ENCODE results near the gene ETS2.
A peak's percentile ranks its signal among the peaks of the same experiment; 100 is the strongest.
"Not testable (repeated sequence)": the region's sequence is repeated elsewhere in the genome, so short reads cannot be mapped to it uniquely, and the experiment has no call there.

The ETS2 gene

GRCh38 chr21:38818325-38818723, 12.6 kb downstream of the ETS2 start:
- no peak for DNase-seq (ENCODE audit: low spot score)

GRCh38 chr21:38819051-38819718, 13.5 kb downstream of the ETS2 start:
- DNase-seq (ENCODE audit: low spot score): no peak

DNA sequence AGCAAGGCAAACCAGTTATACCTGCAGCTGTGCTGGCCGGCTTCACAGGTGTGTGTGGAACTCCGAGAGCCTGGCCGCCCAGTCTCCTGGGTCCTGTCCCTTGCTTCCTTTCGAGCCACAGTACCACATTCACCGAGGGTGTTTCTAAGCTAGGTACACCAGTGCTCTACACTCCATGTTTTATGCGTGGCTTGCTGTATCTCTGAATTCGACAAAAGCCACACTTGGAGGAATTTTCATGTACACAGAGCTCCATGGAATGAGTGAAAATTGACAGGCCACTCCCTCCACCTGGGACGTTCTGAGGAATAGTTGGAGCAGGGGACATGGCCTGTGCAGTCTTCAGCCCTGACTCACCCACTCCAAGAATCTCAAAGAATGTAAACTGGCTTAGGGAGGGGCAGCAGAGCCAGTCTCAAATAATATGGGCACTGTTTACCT, 14.0 kb downstream of the ETS2 start:
- no peak for DNase-seq (ENCODE audit: low spot score)

DNA sequence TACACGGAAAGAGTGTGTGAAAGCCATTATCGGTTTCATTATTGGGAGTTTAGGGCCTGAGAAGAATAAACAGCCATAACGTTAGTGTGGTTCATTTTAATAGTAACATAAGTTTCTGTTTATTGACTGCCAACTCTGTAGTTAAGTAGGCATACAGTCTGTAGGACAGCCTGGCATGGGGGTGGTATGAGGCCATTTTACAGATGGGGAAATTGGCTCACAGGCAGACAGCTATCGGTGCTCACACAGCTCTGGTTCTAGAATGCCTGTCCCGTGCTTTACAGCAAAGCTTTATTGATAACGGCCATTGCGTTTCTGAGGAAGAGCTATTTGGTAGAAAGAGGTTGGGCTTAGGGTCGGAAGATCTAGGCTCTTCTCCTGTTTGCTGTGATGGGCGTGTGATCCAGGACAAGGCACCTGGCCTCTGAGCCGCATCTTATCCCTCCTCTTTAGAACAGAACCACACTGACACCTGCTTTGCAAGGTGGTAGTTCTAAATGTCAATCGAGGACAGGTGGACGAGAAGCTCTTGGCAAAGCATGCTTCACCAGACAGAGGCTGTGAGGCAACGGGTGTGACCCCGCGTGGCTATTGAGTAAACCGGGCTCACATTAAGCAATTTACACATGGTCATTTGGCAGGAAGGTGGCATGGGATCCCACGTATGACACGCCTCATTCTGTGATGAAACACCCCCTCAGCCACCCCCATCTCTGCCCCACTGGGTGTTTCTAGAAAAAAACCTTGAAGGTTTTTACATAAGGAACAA, 14.9 kb downstream of the ETS2 start:
- DNase-seq (ENCODE audit: low spot score): no peak

DNA sequence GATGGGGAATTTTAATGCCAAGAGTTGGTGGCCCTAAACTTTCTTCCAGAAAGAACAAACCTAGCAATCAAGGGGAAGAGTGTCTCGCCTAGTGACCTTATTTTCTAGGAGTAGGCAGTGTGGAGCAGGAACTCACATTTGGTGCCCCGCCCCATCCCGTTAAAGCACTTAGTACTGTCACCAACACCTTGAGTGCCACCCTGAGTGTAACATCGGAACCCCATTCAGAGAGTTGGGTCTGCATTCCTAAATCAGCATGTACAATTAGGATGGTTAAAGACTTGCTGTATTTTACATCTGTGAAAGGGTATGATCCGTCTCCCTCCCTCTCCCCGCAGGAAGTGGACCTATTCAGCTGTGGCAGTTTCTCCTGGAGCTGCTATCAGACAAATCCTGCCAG, 15.5 kb downstream of the ETS2 start:
- DNase-seq (ENCODE audit: low spot score): no peak

- DNase-seq (ENCODE audit: low spot score): no peak
Observed at GRCh38 chr21:38821959-38822682, 16.4 kb downstream of the ETS2 start.

- DNase-seq (ENCODE audit: low spot score): no peak
Observed at GRCh38 chr21:38822778-38823238, 17.1 kb downstream of the ETS2 start.

- no peak for DNase-seq (ENCODE audit: low spot score)
Observed at GRCh38 chr21:38823737-38824123, 18.0 kb downstream of the ETS2 start.

DNA sequence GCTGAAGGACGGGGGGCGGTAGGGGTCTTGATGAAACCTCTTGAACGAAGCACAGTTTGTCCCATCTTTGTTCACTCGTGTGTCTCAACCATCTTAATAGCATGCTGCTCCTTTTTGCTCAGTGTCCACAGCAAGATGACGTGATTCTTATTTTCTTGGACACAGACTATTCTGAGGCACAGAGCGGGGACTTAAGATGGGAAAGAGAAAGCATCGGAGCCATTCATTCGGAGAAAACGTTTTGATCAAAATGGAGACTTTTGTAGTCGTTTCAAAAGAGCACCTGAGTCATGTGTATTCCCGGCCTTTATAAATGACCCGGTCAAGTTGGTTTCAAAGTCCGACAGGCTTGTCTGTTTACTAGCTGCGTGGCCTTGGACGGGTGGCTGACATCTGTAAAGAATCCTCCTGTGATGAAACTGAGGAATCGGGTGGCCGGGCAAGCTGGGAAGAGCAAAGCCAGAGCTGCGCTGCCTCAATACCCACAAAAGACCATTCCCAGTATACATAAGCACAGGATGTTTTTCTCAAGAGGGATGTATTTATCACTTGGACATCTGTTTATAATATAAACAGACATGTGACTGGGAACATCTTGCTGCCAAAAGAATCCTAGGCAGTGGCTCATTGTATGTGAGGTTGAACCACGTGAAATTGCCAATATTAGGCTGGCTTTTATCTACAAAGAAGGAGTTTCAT, 18.5 kb downstream of the ETS2 start:
- DNase-seq (ENCODE audit: low spot score): no peak

- no peak for DNase-seq (ENCODE audit: low spot score)
Observed at GRCh38 chr21:38825269-38825668, 19.5 kb downstream of the ETS2 start.

GRCh38 chr21:38825921-38826320, 20.2 kb downstream of the ETS2 start:
- no peak for DNase-seq (ENCODE audit: low spot score)

GRCh38 chr21:38828111-38828510, 22.4 kb downstream of the ETS2 start:
- not testable (repeated sequence) for DNase-seq (ENCODE audit: low spot score)

GRCh38 chr21:38830671-38831525, 25.2 kb downstream of the ETS2 start:
- no peak for DNase-seq (ENCODE audit: low spot score)

GRCh38 chr21:38831526-38832467, 26.1 kb downstream of the ETS2 start:
- peak; percentile 57 for DNase-seq (ENCODE audit: low spot score)

- DNase-seq (ENCODE audit: low spot score): no peak
Observed at GRCh38 chr21:38832664-38833063, 26.9 kb downstream of the ETS2 start.

DNA sequence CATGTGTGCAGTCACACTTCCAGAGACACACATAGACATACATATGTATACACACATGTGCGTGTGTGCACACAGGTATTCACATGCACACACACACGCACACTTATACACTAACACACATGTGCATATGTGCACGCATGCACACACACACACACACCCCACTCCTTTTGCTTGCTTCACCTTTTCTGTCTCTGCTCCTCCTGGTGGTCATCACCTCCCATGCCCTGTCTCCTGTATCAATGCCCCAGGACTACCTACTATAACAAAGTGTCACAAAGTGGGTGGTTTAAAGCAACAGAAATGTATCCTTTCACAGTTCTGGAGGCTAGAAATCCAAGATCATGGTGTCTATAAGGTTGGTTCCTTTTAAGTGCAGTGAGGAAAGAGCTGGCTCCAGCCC, 27.4 kb downstream of the ETS2 start:
- no peak for DNase-seq (ENCODE audit: low spot score)

GRCh38 chr21:38834725-38835124, 29.0 kb downstream of the ETS2 start:
- no peak for DNase-seq (ENCODE audit: low spot score)

- DNase-seq (ENCODE audit: low spot score): no peak
Observed at GRCh38 chr21:38837806-38838461, 32.2 kb downstream of the ETS2 start.

DNA sequence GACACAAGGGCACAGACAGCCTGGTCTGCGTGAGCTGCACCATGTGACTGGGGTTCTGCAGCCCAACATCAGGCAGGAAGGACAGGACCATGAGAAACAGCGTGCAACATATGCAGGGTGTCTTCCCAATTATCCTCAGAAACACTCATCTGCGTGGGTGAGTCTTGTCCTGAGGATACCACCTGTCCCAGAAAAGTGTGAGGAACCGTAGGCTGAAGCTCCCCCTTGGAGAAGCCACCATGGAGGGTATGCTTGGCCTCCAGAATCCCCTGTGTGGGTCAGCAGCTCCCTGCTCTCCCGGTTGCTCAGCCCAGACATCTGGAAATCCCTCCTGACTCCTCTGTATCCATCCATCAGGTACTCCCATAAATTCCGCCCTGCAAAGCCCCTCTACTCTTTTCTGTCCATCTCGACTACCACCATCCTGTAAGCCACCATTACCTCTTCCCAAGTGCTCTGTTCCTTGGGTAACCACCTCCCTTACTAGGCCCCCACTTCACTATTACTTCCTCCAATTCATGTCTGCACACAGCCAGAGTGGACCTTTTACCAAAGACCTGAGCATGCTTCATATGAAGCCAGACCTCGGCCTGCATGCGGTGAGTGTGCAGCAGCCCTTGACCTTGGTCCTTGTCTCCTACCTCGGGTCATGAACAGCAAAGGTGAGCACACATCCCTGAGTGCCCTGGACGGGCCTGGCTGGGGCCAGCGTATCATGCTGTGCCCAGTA, 33.0 kb downstream of the ETS2 start:
- no peak for DNase-seq (ENCODE audit: low spot score)

Measured in CD4-positive, alpha-beta T cell treated with Interleukin-2 at 100 ng/mL for 4 hours (primary cell).